Tibial nerve (tissue), 4 donors: ENCODE data around the gene USE1. TPM values are rescaled to one million over a fixed set of nuclear protein-coding genes. Genes with fewer than 3 reads are reported as not detected.
A peak's percentile ranks its signal among the peaks of the same experiment; 100 is the strongest.

Experiments
- DNase-seq, 2 donors: peaks; one replicate each; pipeline ENCODE4 v3.0.0-alpha.2; 2019; ENCODE audit warnings: low spot score in 2 of 2
- H3K27ac ChIP-seq, 4 donors: fragments of 200-600 bp; sonication (generic) in 3 of 4; one replicate each; pipeline ENCODE4 v1.5.1; 2017 to 2019; ENCODE audit warnings: mild to moderate bottlenecking in 1 of 4
- H3K27me3 ChIP-seq, 2 donors: fragments of 200-600 bp; sonication (generic) in 1 of 2; one replicate each; pipeline versions ENCODE4 v1.5.1 to v1.6.0; 2017 to 2019
- H3K36me3 ChIP-seq, 3 donors: fragments of 200-600 bp; sonication (generic); one replicate each; pipeline ENCODE4 v1.5.1; 2018 to 2019
- H3K4me1 ChIP-seq, 4 donors: fragments of 200-600 bp; sonication (generic) in 3 of 4; one replicate each; pipeline ENCODE4 v1.5.1; 2017 to 2019
- H3K4me3 ChIP-seq, 4 donors: fragments of 200-600 bp; sonication (generic) in 3 of 4; one replicate each; pipeline ENCODE4 v1.5.1; 2017 to 2019; ENCODE audit warnings: mild to moderate bottlenecking in 1 of 4, moderate library complexity in 1 of 4
- H3K9me3 ChIP-seq, 4 donors: fragments of 200-600 bp; sonication (generic) in 3 of 4; one replicate each; pipeline ENCODE4 v1.5.1; 2017 to 2019
- EP300 ChIP-seq, 2 donors: sonication (generic); formaldehyde crosslinking; IDR thresholded peaks; one replicate each; pipeline ENCODE4 v1.6.1; 2017; ENCODE audit warnings: antibody characterized with exemption in 2 of 2, mild to moderate bottlenecking in 1 of 2
- POLR2A ChIP-seq, 2 donors: fragments of 450-650 bp; IDR thresholded peaks; one replicate each; pipeline ENCODE4 v1.6.1; 2017; ENCODE audit warnings: antibody characterized with exemption in 2 of 2, mild to moderate bottlenecking in 2 of 2, moderate library complexity in 2 of 2
- WGBS, 2 donors: methylation state at CpG; one replicate each; pipeline ENCODE4 v1.1.5; 2018; 5-methylcytosine and 5-hydroxymethylcytosine counted together
- total RNA-seq, 4 donors: library from RNA; depleted of rRNA; stranded (reverse); fragments of >200 nt; gene quantifications; one replicate each; pipeline ENCODE4 v1.1.0, GENCODE V29; 2016
- TF ChIP-seq, protein P1 (sequence below), 5 experiments: fragments of 200-600 bp in 3 of 5; fragments of 450-650 bp in 2 of 5; sonication (generic) in 3 of 5; IDR thresholded peaks; one replicate each; pipeline ENCODE4 v1.5.1; 2016 to 2019; ENCODE audit warnings: antibody characterized with exemption in 5 of 5, mild to moderate bottlenecking in 3 of 5, moderate library complexity in 2 of 5

USE1 gene
- total RNA-seq, 4 donors from 2014 or later: 17.4 to 50.0 (median 28.0) TPM

DNA sequence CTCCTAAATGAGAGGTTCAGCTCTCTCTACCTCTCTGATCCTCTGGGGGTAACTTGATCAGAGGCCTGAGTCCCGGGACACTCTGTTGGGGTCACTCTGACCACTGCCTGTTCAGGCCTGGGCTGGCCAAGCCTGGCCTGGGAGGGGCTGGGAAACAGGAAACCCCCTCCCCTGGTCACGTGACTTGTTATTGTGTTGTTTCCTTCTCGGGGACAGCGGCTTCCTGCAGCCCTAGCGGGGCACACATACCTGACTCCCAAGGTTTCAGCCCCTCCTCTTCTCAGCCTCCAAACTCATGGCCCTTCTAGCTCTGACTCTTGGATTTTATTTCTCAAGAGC is 49.5 kb downstream of the USE1 start, which contains the start of gene USHBP1:
TSS of gene USHBP1 (minus strand) at position 105 of the 339 bp plus-strand sequence. CDS start 446 bp downstream, outside the sequence.
- Histone ChIP-seq H3K4me3 (peak within 1 kb of the TSS in 1 of 4 donors; percentile 35), H3K4me1 (peaks cover 0 to 21% (median 6%) of the 10 kb centered on the region in 4 donors), H3K36me3 (peaks cover 0 to 11% (median 0%) of the 10 kb centered on the region in 3 donors), H3K9me3 (peaks cover 0 to 6% (median 0%) of the 10 kb centered on the region in 4 donors), H3K27me3 (no peaks in the 10 kb centered on the region), H3K27ac (peak within 1 kb of the TSS in 1 of 4 donors; percentile 67)
- no peak for DNase-seq
- WGBS, 2 donors: 26 to 31% methylated on average over 5 of the region's 5 CpGs
- peak in 1 of 2 donors; percentile 30 for TF ChIP-seq EP300 (IDR thresholded peaks at IDR 0.05)
- no peak for TF ChIP-seq POLR2A (IDR thresholded peaks at IDR 0.05)
- TF ChIP-seq, protein P1, sequence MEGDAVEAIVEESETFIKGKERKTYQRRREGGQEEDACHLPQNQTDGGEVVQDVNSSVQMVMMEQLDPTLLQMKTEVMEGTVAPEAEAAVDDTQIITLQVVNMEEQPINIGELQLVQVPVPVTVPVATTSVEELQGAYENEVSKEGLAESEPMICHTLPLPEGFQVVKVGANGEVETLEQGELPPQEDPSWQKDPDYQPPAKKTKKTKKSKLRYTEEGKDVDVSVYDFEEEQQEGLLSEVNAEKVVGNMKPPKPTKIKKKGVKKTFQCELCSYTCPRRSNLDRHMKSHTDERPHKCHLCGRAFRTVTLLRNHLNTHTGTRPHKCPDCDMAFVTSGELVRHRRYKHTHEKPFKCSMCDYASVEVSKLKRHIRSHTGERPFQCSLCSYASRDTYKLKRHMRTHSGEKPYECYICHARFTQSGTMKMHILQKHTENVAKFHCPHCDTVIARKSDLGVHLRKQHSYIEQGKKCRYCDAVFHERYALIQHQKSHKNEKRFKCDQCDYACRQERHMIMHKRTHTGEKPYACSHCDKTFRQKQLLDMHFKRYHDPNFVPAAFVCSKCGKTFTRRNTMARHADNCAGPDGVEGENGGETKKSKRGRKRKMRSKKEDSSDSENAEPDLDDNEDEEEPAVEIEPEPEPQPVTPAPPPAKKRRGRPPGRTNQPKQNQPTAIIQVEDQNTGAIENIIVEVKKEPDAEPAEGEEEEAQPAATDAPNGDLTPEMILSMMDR (IDR thresholded peaks at IDR 0.05): no peak

GRCh38 chr19:17266026-17266425 is 50.9 kb downstream of the USE1 start:
- Histone ChIP-seq H3K4me1 (peaks cover 0 to 20% (median 6%) of the 10 kb centered on the region in 4 donors), H3K27ac (no peak overlapping the region), H3K4me3 (no peak overlapping the region), H3K9me3 (no peaks in the 10 kb centered on the region), H3K27me3 (no peaks in the 10 kb centered on the region), H3K36me3 (peaks cover 0 to 25% (median 0%) of the 10 kb centered on the region in 3 donors)
- no peak for DNase-seq
- TF ChIP-seq POLR2A (IDR thresholded peaks at IDR 0.05): no peak
- TF ChIP-seq, protein P1 (IDR thresholded peaks at IDR 0.05): no peak
- TF ChIP-seq EP300 (IDR thresholded peaks at IDR 0.05): no peak
- WGBS, 2 donors: 92 to 95% methylated on average over 7 of the region's 7 CpGs

GRCh38 chr19:17266589-17266974 is 51.4 kb downstream of the USE1 start:
- no peaks in the 10 kb centered on the region for H3K27me3 ChIP-seq
- H3K4me3 ChIP-seq: no peak overlapping the region
- H3K36me3 ChIP-seq: peaks cover 0 to 31% (median 0%) of the 10 kb centered on the region in 3 donors
- WGBS, 2 donors: 70 to 73% methylated on average over 12 of the region's 12 CpGs
- peak overlapping the region in 3 of 4 donors; percentile 29 to 86 (median 44) for H3K27ac ChIP-seq
- DNase-seq: no peak
- no peaks in the 10 kb centered on the region for H3K9me3 ChIP-seq
- TF ChIP-seq, protein P1 (IDR thresholded peaks at IDR 0.05): no peak
- TF ChIP-seq EP300 (IDR thresholded peaks at IDR 0.05): no peak
- no peak for TF ChIP-seq POLR2A (IDR thresholded peaks at IDR 0.05)
- peaks cover 0 to 19% (median 6%) of the 10 kb centered on the region in 4 donors for H3K4me1 ChIP-seq

DNA sequence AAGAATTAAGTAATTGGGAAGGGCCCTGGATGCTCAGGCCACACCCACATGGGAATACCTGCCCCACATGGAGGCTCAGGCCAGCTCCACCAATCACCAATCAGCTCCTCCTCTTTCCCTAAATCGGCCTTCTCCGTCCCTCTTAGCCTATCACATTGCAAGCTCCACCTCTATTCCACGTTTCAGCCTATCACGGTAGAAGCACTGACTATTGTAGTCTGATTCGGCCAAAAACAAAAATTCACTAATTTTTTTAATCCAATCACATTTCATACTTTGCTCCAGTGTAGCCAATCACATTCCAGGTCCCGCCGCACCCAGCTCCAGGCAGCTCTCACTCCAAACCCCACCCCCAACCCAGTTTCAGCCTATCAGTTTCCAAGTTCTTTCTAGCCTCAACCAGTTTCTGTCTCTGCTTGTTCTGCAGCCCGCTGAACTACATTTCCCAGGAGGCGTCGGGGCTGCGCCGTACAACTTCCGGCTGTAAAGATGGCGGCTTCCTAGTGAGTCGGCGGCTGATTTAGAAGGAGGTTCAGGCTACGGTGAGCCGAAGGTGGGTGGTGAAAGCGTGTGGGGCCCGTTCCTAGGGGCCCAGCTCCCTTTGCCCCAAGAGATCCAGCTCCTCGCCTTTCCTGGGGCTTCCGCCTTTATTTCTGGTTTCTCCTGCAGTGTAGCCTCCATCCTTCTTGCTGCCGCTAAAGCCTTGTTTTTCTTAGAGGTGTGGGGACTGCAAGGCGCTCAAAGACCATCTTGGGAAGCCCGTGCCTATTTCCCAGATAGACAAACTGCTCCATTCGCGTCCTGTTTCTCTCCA is 52.0 kb downstream of the USE1 start, which contains the start of gene BABAM1:
TSS of gene BABAM1 (plus strand) at position 469 of the 814 bp plus-strand sequence. CDS start 1,364 bp downstream, outside the sequence.
- TF ChIP-seq, protein P1 (IDR thresholded peaks at IDR 0.05): peak in 2 of 5 experiments; percentile 53 to 54
- peak; percentile 88 to 95 for TF ChIP-seq EP300 (IDR thresholded peaks at IDR 0.05)
- peak in 1 of 2 donors; percentile 46 for TF ChIP-seq POLR2A (IDR thresholded peaks at IDR 0.05)
- H3K36me3 ChIP-seq: peaks cover 0 to 37% (median 0%) of the 10 kb centered on the region in 3 donors
- no peaks in the 10 kb centered on the region for H3K9me3 ChIP-seq
- H3K27me3 ChIP-seq: no peaks in the 10 kb centered on the region
- peak within 1 kb of the TSS; percentile 58 to 92 (median 84) for H3K4me3 ChIP-seq
- peaks cover 0 to 19% (median 6%) of the 10 kb centered on the region in 4 donors for H3K4me1 ChIP-seq
- peak within 1 kb of the TSS in 3 of 4 donors; percentile 82 to 86 (median 85) for H3K27ac ChIP-seq
- DNase-seq: peak; percentile 90 to 96
- 1% methylated on average over 27 of the region's 27 CpGs for WGBS, 2 donors

GRCh38 chr19:17268754-17269153 is 53.6 kb downstream of the USE1 start:
- H3K4me1 ChIP-seq: peaks cover 0 to 19% (median 6%) of the 10 kb centered on the region in 4 donors
- TF ChIP-seq POLR2A (IDR thresholded peaks at IDR 0.05): no peak
- TF ChIP-seq, protein P1 (IDR thresholded peaks at IDR 0.05): no peak
- no peak for TF ChIP-seq EP300 (IDR thresholded peaks at IDR 0.05)
- no peaks in the 10 kb centered on the region for H3K9me3 ChIP-seq
- H3K27ac ChIP-seq: no peak overlapping the region
- no peak for DNase-seq
- peaks cover 0 to 52% (median under 1%) of the 10 kb centered on the region in 3 donors for H3K36me3 ChIP-seq
- no peaks in the 10 kb centered on the region for H3K27me3 ChIP-seq
- WGBS, 2 donors: 95 to 96% methylated on average over 8 to 13 of the region's 13 CpGs
- no peak overlapping the region for H3K4me3 ChIP-seq
